ENCODE measurements around the gene CRTAC1.

- TF ChIP-seq CTCF (IDR thresholded peaks at IDR 0.05) (no peak), POLR2A (IDR thresholded peaks at IDR 0.05) (no peak)
These were observed 156.9 kb downstream of the CRTAC1 start for GRCh38 chr10:97873569-97873968.

All from heart left ventricle (tissue), 13 donors.